H1 (cell line): ENCODE measurements around the gene FAM120A. TPM values are rescaled to one million over a fixed set of nuclear protein-coding genes. Genes with fewer than 3 reads are reported as not detected.

ENCODE experiments used
- CBX8 ChIP-seq: fragments of 300-800, 300-1000 bp; sonication (generic); IDR thresholded peaks from 2 replicates; pipeline ENCODE4 v1.7.1; 2016; ENCODE audit warnings: low read depth, low read length, borderline replicate concordance
- E2F6 ChIP-seq: IDR thresholded peaks from 2 replicates; pipeline ENCODE4 v1.6.1; 2012; ENCODE audit warnings: inconsistent platforms
- HDAC2 ChIP-seq, 2 experiments: fragments of 300-600 bp in 1 of 2; sonication (generic) in 1 of 2; IDR thresholded peaks; 2 replicates each; pipeline ENCODE4 v1.6.1; 2011 to 2012; ENCODE audit warnings: low read depth in 2 of 2, low read length in 2 of 2, mild to moderate bottlenecking in 2 of 2, moderate library complexity in 2 of 2, borderline replicate concordance in 1 of 2, inconsistent platforms in 1 of 2
- HDAC6 ChIP-seq: IDR thresholded peaks from one replicate; pipeline ENCODE4 v1.7.1; 2012; ENCODE audit warnings: low read depth, mild to moderate bottlenecking, inconsistent platforms, low read length, moderate library complexity
- RAD21 ChIP-seq, 2 experiments: IDR thresholded peaks in 1 of 2; conservative IDR thresholded peaks in 1 of 2; 2 replicates each; pipeline ENCODE4 v1.6.1; 2011; ENCODE audit warnings: low read depth in 2 of 2, low read length in 2 of 2, improper control_type of control experiment in 1 of 2, inconsistent platforms in 1 of 2, mild to moderate bottlenecking in 1 of 2, moderate library complexity in 1 of 2
- SIX5 ChIP-seq: IDR thresholded peaks from 2 replicates; pipeline ENCODE4 v1.6.1; 2011; ENCODE audit warnings: mild to moderate bottlenecking, low read depth, low read length
- TAF7 ChIP-seq: optimal IDR thresholded peaks from 2 replicates; pipeline ENCODE3; 2011; ENCODE audit warnings: low read depth, mild to moderate bottlenecking, inconsistent platforms, low read length, moderate library complexity, borderline replicate concordance
- polyA plus RNA-seq, 7 experiments: library from polyadenylated mRNA; depleted of rRNA in 3 of 7; stranded (reverse) in 5 of 7; unstranded in 2 of 7; fragments of >200 nt in 5 of 7; fragments of 200-250 nt in 2 of 7; gene quantifications; 1 replicate in 5 of 7; 2 replicates in 1 of 7; 4 replicates in 1 of 7; pipeline versions ENCODE4 v1.2.1 to v1.2.3, GENCODE V29; 2011 to 2013; ENCODE audit warnings: missing spikeins in 2 of 7, mixed read lengths in 2 of 7
- total RNA-seq: library from RNA; stranded (reverse); fragmentation: NEBNext Ultra II Directional; extraction: Animal tissue kit (Norgen Biotek cat#: 25700); gene quantifications from 2 replicates; pipeline ENCODE4 v1.2.1, GENCODE V29; 2021
- TF ChIP-seq, protein P1 (sequence below): IDR thresholded peaks from 2 replicates; pipeline ENCODE4 v1.6.1; 2011; ENCODE audit warnings: low read depth, mild to moderate bottlenecking, low read length; ENCODE audit not compliant: insufficient read depth

FAM120A gene
- total and polyA plus RNA-seq, 2 of the 8 experiments (the other 6 are each of a cell fraction or from before 2014, with no cell fraction given) = 24.9 to 54.7 TPM

DNA sequence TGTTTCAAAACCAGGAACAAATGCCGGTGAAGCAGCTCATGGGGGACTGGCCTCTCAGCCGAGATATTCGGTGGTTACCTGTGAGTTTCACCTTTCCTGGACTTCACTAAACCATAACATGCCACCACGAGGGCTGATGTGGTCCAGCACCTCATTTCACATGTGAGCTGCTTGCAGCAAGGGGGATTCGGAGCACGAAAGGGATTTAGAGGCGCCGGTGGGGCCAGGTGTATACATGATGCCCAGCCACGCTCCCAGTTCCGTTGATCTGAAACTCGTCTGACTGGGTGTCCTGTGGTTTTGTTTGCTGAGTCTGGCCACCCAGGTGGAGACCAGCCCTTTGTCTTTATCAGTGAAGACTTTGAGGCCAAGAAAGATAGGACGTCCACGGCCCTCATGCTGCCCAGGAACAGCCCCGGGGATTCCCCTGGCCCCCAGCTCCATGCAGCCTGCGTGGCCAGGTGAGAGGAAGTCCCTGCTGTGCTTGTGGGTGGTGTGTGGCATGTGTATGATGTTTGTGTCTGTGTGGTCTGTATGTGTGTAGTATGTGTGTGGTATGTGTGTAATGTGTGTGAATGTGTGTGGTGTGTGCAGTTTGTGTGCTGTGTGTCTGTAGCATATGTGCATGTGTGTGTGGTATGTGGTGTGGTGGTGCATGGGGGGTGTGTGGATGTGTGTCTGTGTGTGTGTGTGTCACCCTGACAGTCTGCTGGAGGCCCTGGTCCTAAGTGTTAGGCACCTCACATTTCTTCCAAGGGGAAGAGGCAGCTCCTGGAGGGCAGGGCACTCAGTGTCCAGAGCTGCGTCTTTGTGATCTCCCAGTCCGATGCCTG lies 148.3 kb downstream of the FAM120A start (continued):
- TF ChIP-seq HDAC2 (IDR thresholded peaks at IDR 0.05; ENCODE audit: borderline replicate concordance in 1 of 2, low read depth in 2 of 2, low read length in 2 of 2) = no peak
- TF ChIP-seq RAD21 (IDR thresholded peaks at IDR 0.05 in 1 of 2, conservative IDR thresholded peaks at IDR 0.05 in 1 of 2; ENCODE audit: low read depth in 2 of 2, low read length in 2 of 2) = no peak
- no peak for TF ChIP-seq E2F6
- TF ChIP-seq, protein P1, sequence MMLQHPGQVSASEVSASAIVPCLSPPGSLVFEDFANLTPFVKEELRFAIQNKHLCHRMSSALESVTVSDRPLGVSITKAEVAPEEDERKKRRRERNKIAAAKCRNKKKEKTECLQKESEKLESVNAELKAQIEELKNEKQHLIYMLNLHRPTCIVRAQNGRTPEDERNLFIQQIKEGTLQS = no peak
- no peak for TF ChIP-seq CBX8
- no peak for TF ChIP-seq TAF7
- no peak for TF ChIP-seq HDAC6
- TF ChIP-seq SIX5 = no peak
